Measurements from ENCODE around the gene SLX4IP.

The SLX4IP gene

DNA sequence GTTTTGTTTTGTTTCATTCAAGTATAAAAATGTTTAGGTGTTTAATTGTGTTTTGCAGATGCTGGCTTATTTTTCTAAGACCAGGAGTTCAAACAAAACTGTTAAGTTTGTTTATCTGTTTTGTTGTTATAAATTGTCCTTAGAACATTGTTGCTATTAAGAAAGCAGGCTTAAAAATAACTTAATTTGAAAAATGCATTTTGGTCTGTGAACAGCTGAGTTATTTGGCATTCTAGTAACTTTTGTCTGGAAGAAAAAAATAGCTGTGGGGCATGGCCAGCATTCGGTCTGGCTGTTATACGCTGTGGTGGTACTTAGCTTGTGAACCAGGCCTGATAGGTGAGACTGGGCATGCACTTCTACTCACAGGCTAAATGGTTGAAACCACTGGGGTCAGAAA, 37.8 kb downstream of the SLX4IP start:
- H3K4me3 ChIP-seq (replicated peaks in 1 of 2; ENCODE audit: low read depth in 2 of 2, low read length in 2 of 2) = no peak overlapping the region
- TF ChIP-seq, protein P1, sequence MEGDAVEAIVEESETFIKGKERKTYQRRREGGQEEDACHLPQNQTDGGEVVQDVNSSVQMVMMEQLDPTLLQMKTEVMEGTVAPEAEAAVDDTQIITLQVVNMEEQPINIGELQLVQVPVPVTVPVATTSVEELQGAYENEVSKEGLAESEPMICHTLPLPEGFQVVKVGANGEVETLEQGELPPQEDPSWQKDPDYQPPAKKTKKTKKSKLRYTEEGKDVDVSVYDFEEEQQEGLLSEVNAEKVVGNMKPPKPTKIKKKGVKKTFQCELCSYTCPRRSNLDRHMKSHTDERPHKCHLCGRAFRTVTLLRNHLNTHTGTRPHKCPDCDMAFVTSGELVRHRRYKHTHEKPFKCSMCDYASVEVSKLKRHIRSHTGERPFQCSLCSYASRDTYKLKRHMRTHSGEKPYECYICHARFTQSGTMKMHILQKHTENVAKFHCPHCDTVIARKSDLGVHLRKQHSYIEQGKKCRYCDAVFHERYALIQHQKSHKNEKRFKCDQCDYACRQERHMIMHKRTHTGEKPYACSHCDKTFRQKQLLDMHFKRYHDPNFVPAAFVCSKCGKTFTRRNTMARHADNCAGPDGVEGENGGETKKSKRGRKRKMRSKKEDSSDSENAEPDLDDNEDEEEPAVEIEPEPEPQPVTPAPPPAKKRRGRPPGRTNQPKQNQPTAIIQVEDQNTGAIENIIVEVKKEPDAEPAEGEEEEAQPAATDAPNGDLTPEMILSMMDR (IDR thresholded peaks at IDR 0.05; ENCODE audit: low read depth, low read length) = no peak
- no peak for DNase-seq (ENCODE audit: low read depth in 2 of 2)

DNA sequence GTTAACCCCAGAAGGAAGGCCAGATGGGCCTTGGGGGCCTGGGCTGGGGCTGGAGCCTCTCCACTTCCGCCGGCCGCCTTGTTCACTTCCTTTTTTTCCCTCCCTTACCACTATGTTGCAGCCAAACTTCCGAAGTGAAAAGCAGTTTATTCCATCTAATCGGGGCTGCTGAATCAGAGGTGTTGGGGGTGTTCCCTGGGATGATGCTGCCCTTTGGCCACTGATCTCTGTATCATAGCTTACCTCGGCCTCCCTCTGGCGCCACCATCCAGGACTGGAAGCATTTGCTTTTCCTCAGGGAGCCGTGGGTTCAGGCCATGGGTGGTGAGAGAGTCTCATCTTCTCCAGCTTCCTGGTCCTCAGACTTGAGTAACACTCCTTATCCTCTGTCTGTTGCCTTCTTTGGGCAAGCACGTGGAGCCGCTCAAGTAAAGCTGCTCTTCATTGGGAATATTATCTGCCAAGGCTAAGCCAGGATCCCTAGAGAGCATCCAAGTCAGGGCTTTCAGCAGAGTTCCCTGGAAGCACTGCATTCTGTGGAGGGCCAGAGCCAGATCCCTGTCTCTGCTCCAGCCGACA, 39.6 kb downstream of the SLX4IP start:
- TF ChIP-seq, protein P1 (IDR thresholded peaks at IDR 0.05; ENCODE audit: low read depth, low read length) = no peak
- peak in 1 of 2 donors; percentile 36 for DNase-seq (ENCODE audit: low read depth in 2 of 2)
- H3K4me3 ChIP-seq (replicated peaks in 1 of 2; ENCODE audit: low read depth in 2 of 2, low read length in 2 of 2) = no peak overlapping the region

DNA sequence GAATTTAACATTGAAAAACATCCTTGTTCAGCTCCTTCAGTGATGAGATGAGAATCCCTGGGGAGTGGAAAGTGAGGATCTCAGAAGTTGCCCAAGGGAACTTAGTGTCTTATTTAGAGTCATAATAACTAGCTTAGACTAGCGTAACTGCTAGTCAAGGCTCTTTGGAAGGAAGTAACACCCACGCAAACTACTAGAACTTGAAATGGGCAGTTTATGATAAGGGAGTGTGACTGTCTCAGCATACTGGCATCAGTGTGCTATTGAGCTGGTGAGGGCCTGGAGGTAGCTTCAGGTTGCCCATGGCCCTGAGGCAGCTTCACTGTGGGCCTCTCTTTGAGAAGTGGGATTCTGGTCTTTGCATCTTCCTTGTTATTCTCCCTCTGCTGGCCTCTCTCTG, 40.1 kb downstream of the SLX4IP start:
- TF ChIP-seq, protein P1 (IDR thresholded peaks at IDR 0.05; ENCODE audit: low read depth, low read length) = no peak
- DNase-seq (ENCODE audit: low read depth in 2 of 2) = peak in 1 of 2 donors; percentile 36
- H3K4me3 ChIP-seq (replicated peaks in 1 of 2; ENCODE audit: low read depth in 2 of 2, low read length in 2 of 2) = no peak overlapping the region

DNA sequence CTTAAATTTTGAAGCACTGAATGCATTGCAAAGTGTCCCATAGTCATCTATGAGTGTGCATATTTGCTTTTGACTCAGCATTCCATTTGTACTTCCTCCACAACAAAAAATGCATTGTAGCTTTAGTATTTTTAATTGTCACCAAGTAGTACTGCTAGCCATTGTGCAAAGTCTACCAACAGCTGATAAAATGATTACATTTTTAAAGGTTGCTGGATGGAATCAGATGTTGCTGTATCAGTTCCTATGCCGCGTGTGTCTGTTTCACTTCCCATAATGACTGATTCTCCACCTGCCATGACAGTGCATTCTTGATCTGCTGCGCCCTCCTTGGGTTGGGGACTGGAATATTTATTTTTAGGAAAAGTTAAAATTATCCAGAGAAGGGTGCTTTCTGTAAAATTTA, 41.2 kb downstream of the SLX4IP start:
- peak in 1 of 2 donors; percentile 63 for DNase-seq (ENCODE audit: low read depth in 2 of 2)
- no peak overlapping the region for H3K4me3 ChIP-seq (replicated peaks in 1 of 2; ENCODE audit: low read depth in 2 of 2, low read length in 2 of 2)
- TF ChIP-seq, protein P1 (IDR thresholded peaks at IDR 0.05; ENCODE audit: low read depth, low read length) = no peak

DNA sequence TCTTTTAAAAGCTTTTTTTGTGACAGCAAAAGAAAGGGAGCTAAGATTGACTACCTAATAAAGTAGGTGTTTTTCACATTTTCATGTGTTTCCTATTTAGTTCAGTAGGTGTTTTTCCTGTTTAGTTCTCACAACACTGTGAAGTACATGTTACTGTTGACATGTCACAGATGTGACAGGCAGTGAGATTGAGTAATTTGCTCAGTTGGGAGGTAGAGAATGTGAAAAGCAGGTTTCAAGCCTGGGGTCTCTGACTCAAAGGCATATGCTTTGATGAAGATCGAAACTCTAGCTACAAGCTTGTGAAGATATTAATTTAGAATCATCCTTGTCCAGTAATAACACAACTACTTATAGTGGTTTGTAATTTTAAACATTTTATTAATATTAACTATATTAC, 43.1 kb downstream of the SLX4IP start:
- TF ChIP-seq, protein P1 (IDR thresholded peaks at IDR 0.05; ENCODE audit: low read depth, low read length) = no peak
- H3K4me3 ChIP-seq (replicated peaks in 1 of 2; ENCODE audit: low read depth in 2 of 2, low read length in 2 of 2) = no peak overlapping the region
- no peak for DNase-seq (ENCODE audit: low read depth in 2 of 2)

DNA sequence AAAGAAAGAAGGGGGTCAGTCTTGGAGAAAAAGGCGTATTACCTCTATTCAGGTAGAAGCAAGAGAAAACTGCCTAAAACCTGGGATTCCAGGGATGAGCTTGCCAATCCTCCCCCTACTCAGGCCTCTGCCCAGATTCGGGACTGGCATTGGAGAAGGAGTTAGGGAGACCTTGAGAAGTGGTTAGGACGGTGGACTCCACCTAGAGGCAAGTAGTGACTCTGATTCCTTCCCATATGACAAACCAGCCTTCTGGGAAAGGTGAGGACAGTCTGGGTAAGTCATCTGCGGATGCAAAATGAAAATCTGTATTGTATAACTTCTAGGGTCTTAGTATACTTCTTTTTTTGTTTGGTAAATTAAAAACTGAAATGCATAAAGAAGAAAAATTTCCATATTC, 43.8 kb downstream of the SLX4IP start:
- no peak for DNase-seq (ENCODE audit: low read depth in 2 of 2)
- H3K4me3 ChIP-seq (replicated peaks in 1 of 2; ENCODE audit: low read depth in 2 of 2, low read length in 2 of 2) = no peak overlapping the region
- TF ChIP-seq, protein P1 (IDR thresholded peaks at IDR 0.05; ENCODE audit: low read depth, low read length) = no peak

DNA sequence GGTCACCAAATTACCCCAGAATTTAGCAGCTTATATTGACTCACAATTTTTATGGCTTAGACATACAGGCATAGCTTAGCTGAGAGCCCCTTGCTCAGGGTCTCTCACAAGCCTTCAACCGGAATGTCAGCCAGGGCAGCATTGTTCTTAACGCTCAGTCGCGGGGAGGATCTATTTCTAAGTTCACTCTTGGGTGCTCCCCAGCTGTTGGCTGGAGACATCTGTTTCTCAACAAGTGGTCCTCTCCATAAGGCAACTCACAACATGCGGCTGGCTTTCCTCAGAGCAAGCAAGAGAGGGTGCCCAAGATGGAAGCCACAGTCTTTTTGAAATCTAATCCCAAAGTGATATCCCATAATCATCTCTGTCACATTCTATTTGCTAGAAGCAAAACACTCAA, 46.6 kb downstream of the SLX4IP start:
- TF ChIP-seq, protein P1 (IDR thresholded peaks at IDR 0.05; ENCODE audit: low read depth, low read length) = no peak
- H3K4me3 ChIP-seq (replicated peaks in 1 of 2; ENCODE audit: low read depth in 2 of 2, low read length in 2 of 2) = no peak overlapping the region
- no peak for DNase-seq (ENCODE audit: low read depth in 2 of 2)

Measured in cardiac fibroblast (primary cell).